Posterior cingulate gyrus (tissue), 11 donors: ENCODE measurements around the gene PLVAP.

ENCODE experiments used
- DNase-seq, 10 donors: peaks; one replicate each; pipeline versions ENCODE4 v3.0.0 to v3.0.0-alpha.2; 2020 to 2021; ENCODE audit warnings: mixed read lengths in 3 of 10
- intact Hi-C: fragments of 100-400 bp; cut with DNase I; formaldehyde crosslinking; loops from one replicate; pipeline ENCODE4 v1.15.1; 2023

The PLVAP gene

GRCh38 chr19:17325881-17326594 is 51.1 kb downstream of the PLVAP start:
- intact Hi-C loops: no loop called here
- peak in 5 of 10 donors; percentile 38 to 61 (median 56) for DNase-seq

GRCh38 chr19:17325133-17325532 is 52.0 kb downstream of the PLVAP start:
- DNase-seq: peak in 1 of 10 donors; percentile 85

GRCh38 chr19:17324357-17325114 is 52.6 kb downstream of the PLVAP start:
- intact Hi-C loops: no loop called here

More at GRCh38 chr19:17325133-17325532, 52.0 kb downstream of the PLVAP start:
- intact Hi-C loops: no loop called here

GRCh38 chr19:17323964-17324332 is 53.2 kb downstream of the PLVAP start:
- DNase-seq: no peak
- intact Hi-C loops: no loop called here

More at GRCh38 chr19:17324357-17325114, 52.6 kb downstream of the PLVAP start:
- no peak for DNase-seq

- intact Hi-C loops: no loop called here
- no peak for DNase-seq
Observed at GRCh38 chr19:17323300-17323963, 53.7 kb downstream of the PLVAP start.

- intact Hi-C loops: no loop called here
- DNase-seq: peak in 2 of 10 donors; percentile 37 to 60
Observed at GRCh38 chr19:17322854-17323253, 54.3 kb downstream of the PLVAP start.

GRCh38 chr19:17321655-17322489 is 55.3 kb downstream of the PLVAP start:
- intact Hi-C loops: no loop called here
- no peak for DNase-seq

- intact Hi-C loops: no loop called here
- DNase-seq: no peak
Observed at GRCh38 chr19:17320435-17320834, 56.7 kb downstream of the PLVAP start.

GRCh38 chr19:17319473-17320238 is 57.5 kb downstream of the PLVAP start:
- intact Hi-C loops: no loop called here
- DNase-seq: no peak

GRCh38 chr19:17318966-17319365 is 58.2 kb downstream of the PLVAP start:
- no peak for DNase-seq
- intact Hi-C loops: no loop called here

- intact Hi-C loops: no loop called here
- DNase-seq: no peak
Observed at GRCh38 chr19:17314007-17314593, 63.0 kb downstream of the PLVAP start.

- DNase-seq: no peak
- intact Hi-C loops: no loop called here
Observed at GRCh38 chr19:17312189-17313113, 64.7 kb downstream of the PLVAP start.

- intact Hi-C loops: no loop called here
- no peak for DNase-seq
Observed at GRCh38 chr19:17311455-17312188, 65.5 kb downstream of the PLVAP start.

- intact Hi-C loops: loop anchor here (1.0 to 5.0 kb wide), 2 partner anchors 24 to 43 kb away; partner anchors contain the start of genes ANO8 and BABAM1
- no peak for DNase-seq
Observed at GRCh38 chr19:17309965-17310461, 67.1 kb downstream of the PLVAP start.

GRCh38 chr19:17309198-17309964 is 67.8 kb downstream of the PLVAP start, which contains the start of gene DDA1:
TSS of gene DDA1 (plus strand) at chr19:17309563. CDS start at chr19:17309655, 92 bp downstream.
- DNase-seq: peak; percentile 98 to 100 (median 99)
- intact Hi-C loops: loop anchor here (1.0 to 5.0 kb wide), 2 partner anchors 25 to 42 kb away; partner anchors contain the start of genes ANO8 and BABAM1

- no peak for DNase-seq
Observed at GRCh38 chr19:17307876-17308377, 69.2 kb downstream of the PLVAP start.

More at GRCh38 chr19:17307876-17308377, 69.2 kb downstream of the PLVAP start:
- intact Hi-C loops: loop anchor here (5.0 kb wide), 1 partner anchor 41 kb away; the partner anchor contains the start of gene BABAM1
